Stimulated activated CD4-positive, alpha-beta T cell treated with anti-CD3 and anti-CD28 coated beads, Interleukin-2, amount 100 ng/mL, for 4 hours (primary cell): ENCODE data around the gene TSPAN10.
"Not testable (repeated sequence)": the region's sequence is repeated elsewhere in the genome, so short reads cannot be mapped to it uniquely, and the experiment has no call there.

ENCODE experiments used
- DNase-seq: peaks from one replicate; pipeline ENCODE4 v3.0.0-alpha.2; 2020; ENCODE audit warnings: low read depth

The TSPAN10 gene

GRCh38 chr17:81636505-81637288 is at the start of gene TSPAN10, which contains the start of gene NPLOC4:
Gene TSPAN10 (plus strand): TSS chr17:81637196. CDS start chr17:81642413, 5,217 bp downstream.
Gene NPLOC4 (minus strand): TSS chr17:81637112. CDS start chr17:81636930, 182 bp downstream.
- DNase-seq: peak; percentile 80

GRCh38 chr17:81589612-81590011 is 47.4 kb upstream of the TSPAN10 start:
- DNase-seq: no peak

GRCh38 chr17:81590121-81590520 is 46.9 kb upstream of the TSPAN10 start:
- DNase-seq: no peak

GRCh38 chr17:81591971-81592370 is 45.0 kb upstream of the TSPAN10 start:
- DNase-seq: no peak

- DNase-seq: no peak
These were observed 43.7 kb upstream of the TSPAN10 start for GRCh38 chr17:81593105-81593871.

- no peak for DNase-seq
These were observed 37.1 kb upstream of the TSPAN10 start for GRCh38 chr17:81599719-81600486.

- DNase-seq: peak; percentile 26
These were observed 35.4 kb upstream of the TSPAN10 start for GRCh38 chr17:81601525-81602120.

- no peak for DNase-seq
These were observed 33.0 kb upstream of the TSPAN10 start for GRCh38 chr17:81603846-81604610.

- DNase-seq: no peak
These were observed 29.6 kb upstream of the TSPAN10 start for GRCh38 chr17:81607431-81607830.

- DNase-seq: no peak
These were observed 28.9 kb upstream of the TSPAN10 start for GRCh38 chr17:81608082-81608481.

GRCh38 chr17:81608605-81609004 is 28.4 kb upstream of the TSPAN10 start:
- no peak for DNase-seq

- DNase-seq: no peak
These were observed 27.3 kb upstream of the TSPAN10 start for GRCh38 chr17:81609541-81610311.

- DNase-seq: no peak
These were observed 24.6 kb upstream of the TSPAN10 start for GRCh38 chr17:81612172-81612970.

GRCh38 chr17:81615401-81615930 is 21.5 kb upstream of the TSPAN10 start:
- DNase-seq: no peak

GRCh38 chr17:81616877-81617276 is 20.1 kb upstream of the TSPAN10 start:
- no peak for DNase-seq

GRCh38 chr17:81618307-81618706 is 18.7 kb upstream of the TSPAN10 start:
- not testable (repeated sequence) for DNase-seq

GRCh38 chr17:81621494-81622130 is 15.4 kb upstream of the TSPAN10 start:
- no peak for DNase-seq

GRCh38 chr17:81630274-81630673 is 6.7 kb upstream of the TSPAN10 start:
- no peak for DNase-seq

- DNase-seq: no peak
These were observed 5.5 kb upstream of the TSPAN10 start for GRCh38 chr17:81631482-81631881.
